Measurements from ENCODE around the gene WDR33.

WDR33 gene

GRCh38 chr2:127664065-127664894, 146.7 kb downstream of the WDR33 start:
- H3K4me3 ChIP-seq (ENCODE audit: low read length) = no peak overlapping the region
- no peak for TF ChIP-seq ZNF274 (IDR thresholded peaks at IDR 0.05; ENCODE audit: low read depth, low read length)

- H3K4me3 ChIP-seq (ENCODE audit: low read length) = no peak overlapping the region
- no peak for TF ChIP-seq ZNF274 (IDR thresholded peaks at IDR 0.05; ENCODE audit: low read depth, low read length)
Measured at GRCh38 chr2:127663566-127664064, 147.4 kb downstream of the WDR33 start.

DNA sequence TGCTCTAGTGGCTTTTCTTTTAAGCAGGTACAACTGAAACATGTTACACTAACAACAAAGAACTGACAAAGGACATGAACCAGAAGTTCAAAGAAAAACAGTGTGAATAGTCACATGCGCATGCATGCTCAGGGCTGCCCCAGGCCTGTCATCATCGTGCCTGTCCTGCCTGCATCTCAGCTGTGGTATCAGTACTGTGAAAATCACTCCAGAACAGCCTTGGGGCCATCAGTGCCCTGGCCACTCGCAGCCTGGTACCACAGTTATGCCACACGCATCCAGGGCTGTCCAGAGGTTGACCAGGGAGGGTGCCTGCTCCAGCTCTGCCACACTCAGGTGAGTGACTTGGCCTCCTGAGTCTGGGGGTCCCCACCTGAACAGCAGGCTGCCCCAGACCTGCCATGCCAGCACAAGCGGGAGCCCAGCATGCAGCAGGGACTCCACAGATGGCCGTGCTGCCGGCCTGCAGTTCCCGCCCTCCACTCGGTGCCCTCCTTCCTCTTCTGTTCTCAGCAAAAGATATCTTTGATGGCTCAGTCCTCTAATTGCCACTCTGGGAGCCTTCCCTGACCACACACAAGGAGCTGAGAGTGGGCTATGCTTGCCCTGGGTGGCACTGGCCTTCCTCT, 147.9 kb downstream of the WDR33 start:
- H3K4me3 ChIP-seq (ENCODE audit: low read length) = no peak overlapping the region
- no peak for TF ChIP-seq ZNF274 (IDR thresholded peaks at IDR 0.05; ENCODE audit: low read depth, low read length)

DNA sequence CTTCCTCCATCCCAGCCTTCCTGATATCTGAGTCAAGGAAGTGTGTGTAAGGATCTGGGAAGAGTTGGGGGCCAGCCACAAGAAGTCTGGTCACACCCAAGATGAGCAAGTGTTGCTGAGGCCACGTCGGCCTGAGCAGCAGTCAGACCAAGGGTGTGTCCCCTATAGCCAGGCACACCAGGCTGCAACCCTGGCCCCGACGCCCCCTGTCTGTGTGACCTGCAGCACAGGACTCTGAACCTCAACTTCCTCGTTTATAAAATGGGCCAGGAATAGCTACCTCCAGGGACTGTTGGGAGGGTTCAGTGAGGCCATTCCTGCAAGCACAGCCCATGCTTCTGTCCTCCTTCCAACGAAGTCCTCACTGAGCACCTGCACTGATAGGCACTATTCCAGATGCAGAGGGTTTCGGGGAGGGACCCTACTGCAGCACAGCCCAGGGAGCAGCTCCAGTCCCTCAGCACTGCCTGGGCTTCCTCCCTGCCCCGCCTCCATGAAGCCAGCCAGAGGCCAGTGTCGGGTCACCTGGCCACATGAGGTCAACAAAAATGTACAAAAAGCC, 148.9 kb downstream of the WDR33 start:
- H3K4me3 ChIP-seq (ENCODE audit: low read length) = no peak overlapping the region
- TF ChIP-seq ZNF274 (IDR thresholded peaks at IDR 0.05; ENCODE audit: low read depth, low read length) = no peak

- no peak for TF ChIP-seq ZNF274 (IDR thresholded peaks at IDR 0.05; ENCODE audit: low read depth, low read length)
Measured at GRCh38 chr2:127661072-127661649, 149.8 kb downstream of the WDR33 start.

GRCh38 chr2:127660291-127660578, 150.7 kb downstream of the WDR33 start:
- TF ChIP-seq ZNF274 (IDR thresholded peaks at IDR 0.05; ENCODE audit: low read depth, low read length) = no peak
- H3K4me3 ChIP-seq (ENCODE audit: low read length) = no peak overlapping the region

More at GRCh38 chr2:127661072-127661649, 149.8 kb downstream of the WDR33 start:
- no peak overlapping the region for H3K4me3 ChIP-seq (ENCODE audit: low read length)

DNA sequence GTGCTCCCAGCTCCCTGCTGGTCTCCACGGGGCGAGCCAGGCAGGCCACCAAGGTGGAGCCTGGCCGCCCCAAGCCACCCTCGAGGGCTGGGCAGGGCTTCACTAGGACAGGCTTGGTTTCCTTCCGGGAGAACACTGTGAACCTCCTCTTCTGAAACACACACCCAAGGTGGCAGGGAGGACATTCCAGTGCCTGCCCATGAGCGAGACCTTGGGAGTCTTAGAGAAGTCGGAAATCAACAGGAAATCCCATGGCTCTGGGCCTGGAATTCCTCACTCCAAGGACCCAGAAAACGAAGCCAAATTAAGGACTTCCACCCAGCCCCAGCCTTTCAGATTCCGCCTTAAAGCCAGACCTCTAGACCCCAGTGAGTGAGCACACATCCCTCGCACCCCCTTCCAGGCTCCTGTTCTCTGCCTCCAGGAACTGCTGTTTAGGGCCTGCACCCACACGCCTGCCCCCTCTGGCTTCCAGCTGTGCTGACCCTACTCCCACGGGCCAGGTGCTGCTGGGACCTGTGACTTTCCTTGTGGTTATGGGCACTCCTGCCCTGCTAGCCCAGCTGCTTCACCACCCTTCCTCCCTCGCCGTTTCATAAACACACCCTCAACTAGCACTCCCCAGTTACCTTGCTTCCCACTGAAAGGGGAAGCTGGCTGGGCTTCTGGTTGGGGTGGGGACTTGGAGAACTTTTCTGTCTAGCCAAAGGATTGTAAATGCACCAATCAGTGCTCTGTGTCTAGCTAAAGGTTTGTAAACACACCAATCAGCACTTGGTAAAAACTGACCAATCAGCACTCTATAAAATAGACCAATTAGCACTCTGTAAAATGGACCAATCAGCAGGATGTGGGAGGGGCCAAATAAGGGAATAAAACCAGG, 151.3 kb downstream of the WDR33 start:
- no peak for TF ChIP-seq ZNF274 (IDR thresholded peaks at IDR 0.05; ENCODE audit: low read depth, low read length)
- H3K4me3 ChIP-seq (ENCODE audit: low read length) = no peak overlapping the region

- no peak for TF ChIP-seq ZNF274 (IDR thresholded peaks at IDR 0.05; ENCODE audit: low read depth, low read length)
- no peak overlapping the region for H3K4me3 ChIP-seq (ENCODE audit: low read length)
Measured at GRCh38 chr2:127658641-127659407, 152.1 kb downstream of the WDR33 start.

- no peak for TF ChIP-seq ZNF274 (IDR thresholded peaks at IDR 0.05; ENCODE audit: low read depth, low read length)
Measured at GRCh38 chr2:127658146-127658545, 152.8 kb downstream of the WDR33 start.

DNA sequence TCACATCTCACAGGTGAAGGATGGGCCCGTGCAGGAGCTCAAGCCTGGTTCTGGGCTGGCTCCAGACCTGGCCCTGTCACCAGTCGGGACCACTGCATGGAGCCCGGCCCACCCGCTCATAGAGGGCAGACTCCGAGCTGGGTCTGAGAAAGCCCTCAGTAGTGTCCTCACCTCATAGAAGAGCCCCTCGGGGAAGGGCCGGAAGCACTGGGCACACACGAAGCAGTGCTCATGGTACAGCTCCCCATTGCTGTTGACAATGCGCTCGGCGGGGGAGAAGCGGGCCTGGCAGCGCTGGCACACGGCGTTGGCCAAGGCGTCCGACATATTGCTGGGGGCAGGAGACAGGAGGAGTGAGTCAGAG, 153.8 kb downstream of the WDR33 start:
- TF ChIP-seq ZNF274 (IDR thresholded peaks at IDR 0.05; ENCODE audit: low read depth, low read length) = no peak

More at GRCh38 chr2:127658146-127658545, 152.8 kb downstream of the WDR33 start:
- H3K4me3 ChIP-seq (ENCODE audit: low read length) = no peak overlapping the region

GRCh38 chr2:127656569-127657231, 154.3 kb downstream of the WDR33 start:
- H3K4me3 ChIP-seq (ENCODE audit: low read length) = no peak overlapping the region
- no peak for TF ChIP-seq ZNF274 (IDR thresholded peaks at IDR 0.05; ENCODE audit: low read depth, low read length)

More for the DNA sequence above, 153.8 kb downstream of the WDR33 start:
- no peak overlapping the region for H3K4me3 ChIP-seq (ENCODE audit: low read length)

DNA sequence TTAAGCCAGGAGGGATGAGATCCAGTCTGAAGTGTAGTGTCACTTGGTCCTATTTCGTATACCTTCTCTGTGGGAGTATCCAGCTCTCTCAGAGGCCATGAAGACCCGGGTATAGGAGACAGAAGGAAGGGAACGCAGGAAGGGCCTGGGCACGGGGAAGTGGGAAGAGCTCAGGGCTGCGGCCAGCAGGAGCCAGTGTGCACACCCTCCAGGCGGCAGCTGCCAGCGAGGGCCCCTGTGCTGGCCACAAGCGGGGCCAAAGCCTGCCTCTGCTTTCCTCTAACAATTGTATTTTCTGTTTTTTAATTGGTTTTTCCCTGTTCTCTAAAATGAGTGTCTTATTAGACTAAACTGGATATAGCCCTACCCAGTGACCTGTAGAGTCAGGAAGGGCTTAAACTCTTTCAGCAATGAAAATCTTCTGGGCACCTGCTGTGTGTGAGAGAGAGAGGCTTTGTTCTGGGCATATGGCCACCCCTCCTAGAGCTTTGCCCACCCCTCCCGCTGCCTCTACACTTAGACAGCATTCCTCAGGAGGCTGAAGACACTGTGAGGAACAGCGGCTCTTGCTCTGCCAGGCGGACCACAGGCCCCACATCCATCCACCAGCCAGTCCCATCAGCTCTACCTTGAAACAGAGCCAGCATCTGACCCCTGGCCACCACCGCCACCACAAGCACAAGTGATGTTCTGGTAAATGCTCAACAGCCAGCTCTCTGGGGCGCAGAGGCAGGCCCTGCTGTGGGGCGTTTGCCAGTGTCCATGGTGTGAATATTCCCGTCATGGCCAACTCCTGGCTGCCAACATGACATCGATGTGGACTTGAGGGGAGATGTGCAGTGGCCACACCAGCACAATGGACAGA, 155.5 kb downstream of the WDR33 start:
- H3K4me3 ChIP-seq (ENCODE audit: low read length) = no peak overlapping the region
- no peak for TF ChIP-seq ZNF274 (IDR thresholded peaks at IDR 0.05; ENCODE audit: low read depth, low read length)

Measured in GM08714 (cell line).